DMS153 treated with DMSO at 0.1 percent for 48 hours (cell line): ENCODE measurements around the gene ARHGAP32.

ENCODE experiments used
- DNase-seq: peaks from one replicate; lab custom pipeline; 2025; ENCODE audit not compliant: unreplicated experiment; lab: John Stamatoyannopoulos, UW

Gene ARHGAP32

DNA sequence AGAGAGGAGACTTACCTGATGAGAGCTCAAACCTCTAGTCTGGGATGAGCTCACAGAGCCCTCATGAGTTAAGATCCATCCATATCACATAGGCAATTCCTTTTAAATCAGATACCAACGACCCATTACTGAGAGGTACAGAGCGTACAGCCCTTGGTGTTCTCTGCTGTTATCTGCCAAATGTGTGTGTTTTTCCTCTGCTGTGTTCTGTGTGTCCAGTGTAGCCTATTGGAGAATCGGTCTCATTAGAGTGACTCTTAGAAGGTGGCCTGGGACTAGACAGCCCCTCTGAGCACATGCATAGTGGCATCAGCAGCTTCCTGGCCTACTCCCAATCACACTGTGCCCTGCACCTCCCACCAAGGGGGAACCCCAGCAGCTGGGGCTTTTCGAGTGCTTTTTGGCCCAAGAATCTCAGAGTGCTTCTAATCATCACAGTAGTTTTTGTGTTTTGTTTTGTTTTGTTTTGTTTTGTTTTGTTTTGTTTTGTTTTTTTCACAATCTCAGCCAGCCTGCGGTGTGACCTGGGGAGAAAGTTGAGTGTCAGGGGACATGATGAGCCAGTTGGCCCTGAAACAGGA is 274.9 kb downstream of the ARHGAP32 start:
- DNase-seq = no peak

DNA sequence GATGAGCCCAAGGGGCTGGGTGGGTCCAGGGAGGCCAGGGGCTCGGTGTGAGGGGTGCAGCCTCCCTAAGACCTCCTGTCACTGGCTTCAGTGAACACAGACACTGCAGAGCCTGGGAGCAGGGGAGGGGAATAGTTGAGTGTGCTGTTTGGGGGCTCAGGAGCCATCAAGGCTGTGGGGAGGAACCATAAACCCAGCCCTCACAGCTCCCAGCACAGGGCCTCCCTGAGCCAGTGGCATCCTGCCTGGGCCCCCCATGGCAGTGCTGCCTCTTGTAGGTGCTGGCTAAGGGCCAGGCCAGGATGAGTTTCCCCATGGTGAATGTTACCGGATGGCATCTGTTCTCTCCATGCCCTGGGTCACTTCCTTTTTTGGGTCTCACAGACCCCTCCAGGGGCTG is 275.4 kb downstream of the ARHGAP32 start:
- no peak for DNase-seq

DNA sequence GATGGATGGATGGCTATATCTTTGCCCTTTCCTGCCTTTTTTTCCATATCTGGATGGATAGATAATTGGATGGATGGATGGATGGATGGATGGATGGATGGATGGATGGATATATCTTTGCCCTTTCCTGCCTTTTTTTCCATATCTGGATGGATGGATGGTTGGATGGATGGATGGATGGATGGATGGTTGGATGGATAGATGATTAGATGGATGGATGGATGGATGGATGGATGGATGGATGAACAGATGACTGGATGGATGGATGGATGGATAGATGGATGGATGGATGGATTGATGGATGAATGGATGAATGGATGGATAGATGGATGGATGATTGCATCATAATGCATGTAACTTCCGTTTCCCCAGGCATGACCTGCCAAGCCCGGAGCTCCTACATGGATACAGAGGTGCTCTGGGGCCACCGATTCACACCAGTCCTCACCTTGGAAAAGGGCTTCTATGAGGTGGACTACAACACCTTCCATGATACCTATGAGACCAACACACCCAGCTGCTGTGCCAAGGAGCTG is 276.0 kb downstream of the ARHGAP32 start:
- DNase-seq = no peak

DNA sequence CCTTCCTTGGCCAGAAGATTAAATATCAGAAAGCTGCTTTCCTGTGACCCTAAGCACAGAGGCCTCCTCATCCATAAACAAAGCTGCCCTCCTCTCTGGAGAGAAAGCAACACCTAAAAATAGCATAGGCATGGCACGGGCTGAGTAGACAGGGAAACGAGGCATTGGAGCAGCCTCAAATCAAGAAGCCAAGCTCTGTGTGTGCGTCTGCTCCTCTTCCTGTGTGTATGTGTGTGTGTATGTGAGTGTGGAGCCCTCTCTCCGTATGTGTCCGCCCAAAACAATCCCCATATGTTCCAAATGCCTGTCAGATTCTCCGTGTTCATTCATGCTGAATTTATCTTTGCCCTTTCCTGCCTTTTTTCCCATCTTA is 277.0 kb downstream of the ARHGAP32 start:
- no peak for DNase-seq
